B cell (primary cell): ENCODE data around the gene CFAP141.

Source experiments
- EZH2 ChIP-seq: IDR thresholded peaks from 2 replicates; pipeline ENCODE4 v1.6.1; 2012; ENCODE audit warnings: borderline replicate concordance, low read depth, mild to moderate bottlenecking, moderate library complexity, low read length; ENCODE audit not compliant: insufficient read depth, poor library complexity, severe bottlenecking
- TF ChIP-seq, protein P1 (sequence below): fragments of 200-600 bp; IDR thresholded peaks from one replicate; pipeline ENCODE4 v1.8.0; 2022; ENCODE audit warnings: antibody characterized with exemption, mild to moderate bottlenecking

DNA sequence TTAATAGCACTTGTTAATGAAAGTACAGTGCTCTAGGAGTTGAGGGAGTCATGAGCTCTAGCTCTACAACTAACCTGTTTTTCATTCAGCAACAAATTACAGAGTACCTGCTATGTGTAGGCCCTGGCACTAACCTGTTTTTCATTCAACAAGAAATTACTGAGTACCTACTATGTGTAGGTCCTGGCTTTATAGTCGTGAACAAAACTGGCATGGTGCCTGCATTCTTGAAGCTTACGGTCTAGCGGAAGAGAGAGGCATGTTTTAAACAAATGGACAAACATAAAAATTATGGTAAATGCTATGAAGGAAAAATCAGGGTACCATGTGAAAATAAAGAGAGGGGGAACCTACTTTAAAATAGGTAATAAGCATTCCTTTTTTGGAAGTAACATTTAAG is 12.4 kb upstream of the CFAP141 start:
- TF ChIP-seq, protein P1, sequence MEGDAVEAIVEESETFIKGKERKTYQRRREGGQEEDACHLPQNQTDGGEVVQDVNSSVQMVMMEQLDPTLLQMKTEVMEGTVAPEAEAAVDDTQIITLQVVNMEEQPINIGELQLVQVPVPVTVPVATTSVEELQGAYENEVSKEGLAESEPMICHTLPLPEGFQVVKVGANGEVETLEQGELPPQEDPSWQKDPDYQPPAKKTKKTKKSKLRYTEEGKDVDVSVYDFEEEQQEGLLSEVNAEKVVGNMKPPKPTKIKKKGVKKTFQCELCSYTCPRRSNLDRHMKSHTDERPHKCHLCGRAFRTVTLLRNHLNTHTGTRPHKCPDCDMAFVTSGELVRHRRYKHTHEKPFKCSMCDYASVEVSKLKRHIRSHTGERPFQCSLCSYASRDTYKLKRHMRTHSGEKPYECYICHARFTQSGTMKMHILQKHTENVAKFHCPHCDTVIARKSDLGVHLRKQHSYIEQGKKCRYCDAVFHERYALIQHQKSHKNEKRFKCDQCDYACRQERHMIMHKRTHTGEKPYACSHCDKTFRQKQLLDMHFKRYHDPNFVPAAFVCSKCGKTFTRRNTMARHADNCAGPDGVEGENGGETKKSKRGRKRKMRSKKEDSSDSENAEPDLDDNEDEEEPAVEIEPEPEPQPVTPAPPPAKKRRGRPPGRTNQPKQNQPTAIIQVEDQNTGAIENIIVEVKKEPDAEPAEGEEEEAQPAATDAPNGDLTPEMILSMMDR = no peak
- TF ChIP-seq EZH2 = no peak
